ENCODE results near the gene LIMA1.
"Not testable (repeated sequence)": the region's sequence is repeated elsewhere in the genome, so short reads cannot be mapped to it uniquely, and the experiment has no call there.

Gene LIMA1

GRCh38 chr12:50166799-50167048 is 116.6 kb downstream of the LIMA1 start:
- in situ Hi-C loops (cut with MboI; ENCODE audit: low pct_unique_long_range_greater_than_20kb, low sequenced_read_pairs) = no loop called here
- DNase-seq = no peak

GRCh38 chr12:50164963-50165362 is 118.4 kb downstream of the LIMA1 start:
- in situ Hi-C loops (cut with MboI; ENCODE audit: low pct_unique_long_range_greater_than_20kb, low sequenced_read_pairs) = no loop called here
- no peak for DNase-seq

- no peak for DNase-seq
- in situ Hi-C loops (cut with MboI; ENCODE audit: low pct_unique_long_range_greater_than_20kb, low sequenced_read_pairs) = no loop called here
Measured at GRCh38 chr12:50162230-50162629, 121.1 kb downstream of the LIMA1 start.

GRCh38 chr12:50160643-50161042 is 122.7 kb downstream of the LIMA1 start:
- DNase-seq = no peak
- in situ Hi-C loops (cut with MboI; ENCODE audit: low pct_unique_long_range_greater_than_20kb, low sequenced_read_pairs) = no loop called here

- in situ Hi-C loops (cut with MboI; ENCODE audit: low pct_unique_long_range_greater_than_20kb, low sequenced_read_pairs) = no loop called here
- no peak for DNase-seq
Measured at GRCh38 chr12:50157259-50157658, 126.1 kb downstream of the LIMA1 start.

GRCh38 chr12:50156641-50157040 is 126.7 kb downstream of the LIMA1 start:
- in situ Hi-C loops (cut with MboI; ENCODE audit: low pct_unique_long_range_greater_than_20kb, low sequenced_read_pairs) = no loop called here
- DNase-seq = no peak

- in situ Hi-C loops (cut with MboI; ENCODE audit: low pct_unique_long_range_greater_than_20kb, low sequenced_read_pairs); DNase-seq: not testable (repeated sequence)
Measured at GRCh38 chr12:50154947-50155346, 128.4 kb downstream of the LIMA1 start.

GRCh38 chr12:50151047-50151687 is 132.2 kb downstream of the LIMA1 start:
- in situ Hi-C loops (cut with MboI; ENCODE audit: low pct_unique_long_range_greater_than_20kb, low sequenced_read_pairs) = no loop called here
- no peak for DNase-seq

- in situ Hi-C loops (cut with MboI; ENCODE audit: low pct_unique_long_range_greater_than_20kb, low sequenced_read_pairs) = no loop called here
Measured at GRCh38 chr12:50149311-50149710, 134.0 kb downstream of the LIMA1 start.

GRCh38 chr12:50148011-50148410 is 135.3 kb downstream of the LIMA1 start:
- in situ Hi-C loops (cut with MboI; ENCODE audit: low pct_unique_long_range_greater_than_20kb, low sequenced_read_pairs) = not testable (repeated sequence)

More at GRCh38 chr12:50149311-50149710, 134.0 kb downstream of the LIMA1 start:
- no peak for DNase-seq

GRCh38 chr12:50147281-50147680 is 136.0 kb downstream of the LIMA1 start:
- in situ Hi-C loops (cut with MboI; ENCODE audit: low pct_unique_long_range_greater_than_20kb, low sequenced_read_pairs) = no loop called here

More at GRCh38 chr12:50148011-50148410, 135.3 kb downstream of the LIMA1 start:
- not testable (repeated sequence) for DNase-seq

GRCh38 chr12:50145439-50145838 is 137.9 kb downstream of the LIMA1 start:
- DNase-seq = no peak
- in situ Hi-C loops (cut with MboI; ENCODE audit: low pct_unique_long_range_greater_than_20kb, low sequenced_read_pairs) = no loop called here

More at GRCh38 chr12:50147281-50147680, 136.0 kb downstream of the LIMA1 start:
- DNase-seq = no peak

- DNase-seq = no peak
- in situ Hi-C loops (cut with MboI; ENCODE audit: low pct_unique_long_range_greater_than_20kb, low sequenced_read_pairs) = no loop called here
Measured at GRCh38 chr12:50142993-50143392, 140.3 kb downstream of the LIMA1 start.

- in situ Hi-C loops (cut with MboI; ENCODE audit: low pct_unique_long_range_greater_than_20kb, low sequenced_read_pairs) = no loop called here
- DNase-seq = peak; percentile 68
Measured at GRCh38 chr12:50132505-50133135, 150.7 kb downstream of the LIMA1 start.

- no peak for DNase-seq
- in situ Hi-C loops (cut with MboI; ENCODE audit: low pct_unique_long_range_greater_than_20kb, low sequenced_read_pairs) = no loop called here
Measured at GRCh38 chr12:50129290-50129689, 154.0 kb downstream of the LIMA1 start.

GRCh38 chr12:50127546-50127945 is 155.8 kb downstream of the LIMA1 start:
- in situ Hi-C loops (cut with MboI; ENCODE audit: low pct_unique_long_range_greater_than_20kb, low sequenced_read_pairs) = no loop called here
- no peak for DNase-seq
